NT2/D1 (cell line): ENCODE results near the gene MRPL54.

Experiments used
- DNase-seq: peaks from one replicate; pipeline ENCODE4 v3.0.0-alpha.2; 2011; ENCODE audit warnings: low read depth, low spot score
- H3K27me3 ChIP-seq: 2 replicates; pipeline ENCODE4 v1.6.0; 2011; ENCODE audit warnings: mild to moderate bottlenecking; ENCODE audit not compliant: insufficient read length, insufficient read depth
- H3K36me3 ChIP-seq: 2 replicates; pipeline ENCODE4 v1.6.1; 2011; ENCODE audit warnings: mild to moderate bottlenecking, low read length, mixed read lengths; ENCODE audit not compliant: insufficient read depth, insufficient read length
- H3K4me1 ChIP-seq: 2 replicates; pipeline ENCODE4 v1.5.1; 2011; ENCODE audit not compliant: insufficient read depth, insufficient read length
- H3K4me3 ChIP-seq: 2 replicates; pipeline ENCODE4 v1.5.1; 2011; ENCODE audit warnings: low read depth; ENCODE audit not compliant: insufficient read length
- H3K9ac ChIP-seq: 2 replicates; pipeline ENCODE4 v1.6.0; 2011; ENCODE audit warnings: low read depth; ENCODE audit not compliant: insufficient read length
- H3K9me3 ChIP-seq: 2 replicates; pipeline ENCODE4 v1.5.1; 2011; ENCODE audit warnings: mild to moderate bottlenecking, low read length; ENCODE audit not compliant: insufficient read depth
- SUZ12 ChIP-seq: IDR thresholded peaks from 2 replicates; pipeline ENCODE4 v1.6.1; 2011; ENCODE audit not compliant: insufficient read length, insufficient read depth; ENCODE audit errors: extremely low read depth
- YY1 ChIP-seq: IDR thresholded peaks from 2 replicates; pipeline ENCODE4 v1.6.1; 2011; ENCODE audit not compliant: insufficient read length, insufficient read depth
- ZNF274 ChIP-seq: IDR thresholded peaks from 2 replicates; pipeline ENCODE4 v1.6.1; 2011; ENCODE audit warnings: mild to moderate bottlenecking, low read depth, low read length

The MRPL54 gene

DNA sequence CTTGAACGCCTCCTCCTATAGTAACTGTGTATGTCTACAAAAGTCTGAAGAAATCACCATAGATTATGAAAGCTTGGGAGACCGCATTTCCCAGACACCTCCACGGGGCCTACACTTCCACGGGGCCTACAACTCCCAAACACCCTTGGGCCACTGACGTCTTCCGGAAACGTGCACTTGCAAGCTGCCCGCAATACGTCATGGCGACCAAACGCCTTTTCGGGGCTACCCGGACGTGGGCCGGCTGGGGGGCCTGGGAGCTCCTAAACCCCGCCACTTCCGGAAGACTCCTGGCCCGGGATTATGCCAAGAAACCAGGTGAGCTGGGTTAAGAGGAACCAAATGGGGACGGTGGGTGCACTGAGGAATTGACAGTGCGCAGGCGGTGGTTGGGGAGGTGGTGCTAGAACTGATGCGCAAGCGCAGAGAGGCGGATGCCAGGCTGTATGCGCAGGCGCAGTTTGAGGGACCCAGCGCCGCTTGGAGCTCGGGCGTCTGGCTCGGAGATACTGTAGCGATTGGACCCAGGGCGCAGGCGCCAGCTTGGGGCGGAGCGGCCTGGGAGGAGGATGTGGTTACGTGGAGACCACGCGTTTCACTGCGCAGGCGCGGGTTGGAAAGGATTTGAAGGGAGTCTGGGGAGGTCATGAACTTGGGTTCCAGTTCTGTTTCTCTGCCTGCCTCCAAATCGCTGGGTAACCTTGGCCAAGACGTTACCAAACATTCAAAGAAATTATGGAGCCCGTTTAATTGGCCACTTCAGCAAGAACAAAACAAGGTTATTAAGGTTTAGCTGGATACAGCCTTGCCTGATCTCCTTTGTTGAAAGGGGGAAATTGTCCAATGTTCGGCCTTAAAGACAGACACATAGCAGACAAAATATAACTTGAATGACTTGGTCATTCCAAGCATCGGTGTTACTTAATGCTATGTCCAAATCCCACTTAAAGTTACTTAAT lies at the start of gene MRPL54:
TSS of gene MRPL54 (plus strand) at position 182 of the 959 bp plus-strand sequence. CDS start at position 201, 19 bp downstream.
- Histone ChIP-seq H3K27me3 (no peaks in the 10 kb centered on the region), H3K4me3 (peak within 1 kb of the TSS; percentile 96), H3K9me3 (no peaks in the 10 kb centered on the region), H3K36me3 (peaks cover 42% of the 10 kb centered on the region), H3K9ac (peak within 1 kb of the TSS; percentile 99), H3K4me1 (peaks cover 4% of the 10 kb centered on the region)
- peak; percentile 98 for DNase-seq
- TF ChIP-seq YY1 (peak; percentile 57), SUZ12 (no peak)

DNA sequence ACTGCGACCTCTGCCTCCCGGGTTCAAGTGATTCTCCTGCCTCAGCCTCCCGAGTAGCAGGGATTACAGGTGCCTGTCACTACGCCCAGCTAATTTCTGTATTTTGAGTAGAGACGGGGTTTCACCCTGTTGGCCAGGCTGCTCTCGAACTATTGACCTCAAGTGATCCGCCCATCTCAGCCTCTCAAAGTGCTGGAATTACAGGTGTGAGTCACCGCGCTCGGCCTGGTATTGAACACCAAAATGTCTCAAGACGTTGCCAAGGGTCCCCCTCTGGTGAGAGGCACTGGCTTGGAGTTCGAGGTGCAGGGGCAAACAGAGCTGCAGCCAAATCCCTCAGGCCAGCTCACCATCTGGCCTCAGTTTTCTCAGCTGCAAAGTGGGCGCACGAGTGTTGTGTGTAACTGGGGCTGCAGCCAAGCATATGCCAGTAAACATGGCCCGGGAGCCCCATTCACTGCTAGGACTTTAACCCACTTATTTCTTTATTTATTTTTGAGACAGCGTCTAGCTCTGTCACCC lies 46.3 kb upstream of the MRPL54 start:
- Histone ChIP-seq H3K4me3 (no peak overlapping the region), H3K9ac (no peak overlapping the region), H3K4me1 (peaks cover 3% of the 10 kb centered on the region), H3K27me3 (no peaks in the 10 kb centered on the region), H3K9me3 (no peaks in the 10 kb centered on the region), H3K36me3 (no peaks in the 10 kb centered on the region)
- no peak for TF ChIP-seq YY1
- DNase-seq, result no peak

DNA sequence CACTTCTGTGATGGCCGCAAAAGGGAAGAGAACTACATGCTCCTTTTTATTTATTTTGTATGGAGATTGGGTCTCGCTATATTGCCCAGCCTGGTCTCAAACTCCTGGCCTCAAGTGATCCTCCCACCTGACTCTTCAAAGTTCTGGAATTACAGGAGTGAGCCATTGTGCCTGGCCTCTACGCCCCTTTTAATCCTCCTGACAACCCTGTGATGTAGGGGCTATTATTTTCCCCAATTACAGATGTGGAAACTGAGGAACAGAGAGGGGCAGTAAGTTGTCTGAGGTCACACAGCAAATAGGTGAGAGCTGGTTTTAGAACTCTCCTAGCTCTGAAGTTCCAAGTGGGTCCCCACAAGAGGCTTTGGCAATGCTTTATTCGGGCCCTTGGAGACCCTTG lies 42.6 kb upstream of the MRPL54 start:
- Histone ChIP-seq H3K4me3 (no peak overlapping the region), H3K9ac (no peak overlapping the region), H3K9me3 (no peaks in the 10 kb centered on the region), H3K4me1 (peaks cover 11% of the 10 kb centered on the region), H3K27me3 (no peaks in the 10 kb centered on the region), H3K36me3 (no peaks in the 10 kb centered on the region)
- TF ChIP-seq YY1 (no peak), SUZ12 (no peak), ZNF274 (no peak)
- DNase-seq, result no peak

DNA sequence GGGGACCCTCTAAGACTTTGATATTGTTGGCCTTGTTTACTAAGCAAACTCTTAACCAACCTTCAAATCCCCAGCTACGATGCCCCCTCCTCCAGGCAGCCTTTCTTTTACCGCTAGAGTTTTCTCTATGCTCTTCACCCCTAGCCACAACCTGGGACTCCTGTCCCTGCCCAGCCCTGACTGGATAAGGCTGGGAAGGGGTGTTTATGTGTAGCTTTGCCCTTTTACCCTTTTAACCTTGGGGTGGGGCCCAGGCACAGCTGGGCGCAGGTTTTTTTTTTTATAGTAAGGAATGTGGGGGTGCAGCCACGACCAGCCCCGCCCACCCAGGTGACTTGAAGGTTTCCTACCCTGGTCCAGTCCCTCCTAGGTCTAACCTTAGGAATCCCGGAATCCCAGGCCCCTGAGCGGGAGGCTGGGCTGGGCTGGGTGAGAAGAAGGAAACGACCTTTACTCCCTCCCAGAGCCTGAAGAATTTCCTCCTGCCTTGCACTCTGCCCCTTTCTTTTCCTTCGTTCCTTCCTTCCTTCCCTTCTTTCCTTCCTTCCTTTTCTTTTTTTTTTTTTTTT lies 42.0 kb upstream of the MRPL54 start:
- no peak for TF ChIP-seq SUZ12
- no peak for TF ChIP-seq YY1
- TF ChIP-seq ZNF274, result no peak
- no peak overlapping the region for H3K9ac ChIP-seq
- DNase-seq, result no peak

DNA sequence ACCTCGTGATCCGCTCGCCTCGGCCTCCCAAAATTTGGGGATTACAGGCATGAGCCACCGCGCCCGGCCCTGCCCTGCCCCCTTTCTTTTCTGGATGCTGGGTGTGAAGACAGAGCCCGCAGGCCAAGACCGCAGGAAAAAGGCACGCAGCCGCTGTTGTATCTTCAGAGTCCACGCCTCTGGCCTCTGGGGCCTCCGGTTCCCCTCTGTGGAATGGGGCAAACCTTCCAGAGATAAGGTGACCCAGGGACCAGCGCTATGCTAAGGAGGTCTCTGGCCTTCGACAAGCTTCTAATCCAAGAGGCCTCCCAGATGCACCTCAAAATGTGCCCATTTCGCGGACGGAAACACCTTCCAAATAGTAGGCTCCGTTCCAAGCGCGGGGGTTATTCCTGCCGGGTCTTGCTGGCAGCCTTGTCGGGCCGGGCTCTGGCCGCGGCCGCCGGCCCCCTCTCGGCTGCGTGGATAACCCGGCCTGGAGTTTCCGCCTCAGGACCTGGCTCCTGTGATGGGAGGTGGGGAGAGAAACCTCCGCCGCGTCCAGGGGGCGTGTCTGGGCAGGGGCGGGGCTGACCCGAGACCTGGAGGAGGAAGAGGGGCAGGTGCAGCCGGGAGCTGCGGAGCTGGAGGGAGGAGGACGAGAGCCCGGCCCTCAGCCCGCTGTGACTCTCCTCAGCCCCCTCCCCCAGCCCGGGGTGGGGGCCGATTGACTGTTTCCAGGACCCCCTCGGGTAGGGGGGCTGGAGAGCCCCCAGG lies 41.2 kb upstream of the MRPL54 start:
- no peak overlapping the region for H3K9ac ChIP-seq
- DNase-seq, result peak; percentile 97
- no peaks in the 10 kb centered on the region for H3K9me3 ChIP-seq
- peaks cover 15% of the 10 kb centered on the region for H3K4me1 ChIP-seq
- no peak for TF ChIP-seq ZNF274
- TF ChIP-seq SUZ12, result no peak
- no peak for TF ChIP-seq YY1
- H3K4me3 ChIP-seq, result peak overlapping the region; percentile 60
- no peaks in the 10 kb centered on the region for H3K27me3 ChIP-seq
- H3K36me3 ChIP-seq, result no peaks in the 10 kb centered on the region

More for the DNA sequence above, 42.0 kb upstream of the MRPL54 start:
- H3K9me3 ChIP-seq, result no peaks in the 10 kb centered on the region
- peaks cover 11% of the 10 kb centered on the region for H3K4me1 ChIP-seq
- H3K36me3 ChIP-seq, result no peaks in the 10 kb centered on the region
- no peaks in the 10 kb centered on the region for H3K27me3 ChIP-seq
- no peak overlapping the region for H3K4me3 ChIP-seq

DNA sequence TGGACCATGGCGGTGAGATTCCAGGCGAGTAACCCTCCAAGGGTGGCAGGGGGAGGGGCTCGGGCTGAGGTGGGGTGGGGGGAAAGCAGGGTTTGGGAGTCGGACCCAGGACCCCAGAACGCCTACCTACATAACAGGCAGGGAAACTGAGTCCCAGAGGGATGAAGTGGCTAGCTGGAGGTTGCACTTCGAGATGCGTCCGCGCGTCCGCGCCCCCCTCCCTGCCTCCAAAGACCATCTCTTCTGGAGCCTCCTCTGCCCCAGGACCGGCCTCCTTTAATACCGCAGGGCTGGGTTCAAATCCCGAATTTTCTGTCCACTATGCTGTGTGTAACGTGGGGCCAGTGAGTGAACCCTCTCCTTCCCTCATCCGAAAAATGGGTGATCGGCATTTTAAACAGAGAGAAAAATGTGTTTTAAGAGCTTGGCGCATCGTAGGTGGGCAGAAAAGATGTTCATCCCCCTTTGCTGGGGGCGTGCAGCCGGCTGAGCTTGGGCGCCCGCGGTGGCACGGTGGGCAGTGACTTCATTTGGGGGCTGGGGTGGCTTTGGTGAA lies 40.5 kb upstream of the MRPL54 start:
- Histone ChIP-seq H3K4me3 (peak overlapping the region; percentile 60), H3K9ac (peak overlapping the region; percentile 58), H3K4me1 (peaks cover 15% of the 10 kb centered on the region)

More for the DNA sequence above, 40.5 kb upstream of the MRPL54 start:
- no peaks in the 10 kb centered on the region for H3K36me3 ChIP-seq
- H3K9me3 ChIP-seq, result no peaks in the 10 kb centered on the region
- TF ChIP-seq ZNF274 (no peak), SUZ12 (no peak), YY1 (no peak)
- H3K27me3 ChIP-seq, result no peaks in the 10 kb centered on the region
- DNase-seq, result no peak
